GM23338 (cell line): Measurements from ENCODE around the gene CTNNA3. TPM values are rescaled to one million over a fixed set of nuclear protein-coding genes. Genes with fewer than 3 reads are reported as not detected.

Experiments
- ATAC-seq: fragments of 200-7000 bp; cut with Tn5 transposase; 3 replicates; pipeline ENCODE4 v1.9.1; 2020
- DNase-seq: peaks from one replicate; pipeline ENCODE4 v3.0.0-alpha.2; 2015; ENCODE audit warnings: low spot score
- H2AFZ ChIP-seq: fragments of 200-600 bp; sonication (generic); 2 replicates; pipeline ENCODE4 v1.8.0; 2016; ENCODE audit warnings: antibody characterized with exemption, mild to moderate bottlenecking, moderate library complexity
- H3F3A ChIP-seq: fragments of 200-600 bp; sonication (generic); replicated peaks from 2 replicates; pipeline ENCODE4 v1.8.0; 2017; ENCODE audit warnings: antibody characterized with exemption, mixed run types, low read depth
- H3K27ac ChIP-seq: fragments of 200-600 bp; sonication (generic); 2 replicates; pipeline ENCODE4 v1.6.1; 2016; ENCODE audit warnings: low read depth
- H3K27me3 ChIP-seq: fragments of 200-600 bp; sonication (generic); 2 replicates; pipeline ENCODE4 v1.8.0; 2016; ENCODE audit warnings: mild to moderate bottlenecking, mixed run types, moderate library complexity; ENCODE audit not compliant: insufficient read depth
- H3K36me3 ChIP-seq: fragments of 200-600 bp; sonication (generic); 2 replicates; pipeline ENCODE4 v1.8.0; 2016; ENCODE audit warnings: mild to moderate bottlenecking; ENCODE audit not compliant: insufficient read depth
- H3K4me1 ChIP-seq: fragments of 200-600 bp; sonication (generic); 2 replicates; pipeline ENCODE4 v1.8.0; 2016; ENCODE audit warnings: mild to moderate bottlenecking, moderate library complexity; ENCODE audit not compliant: insufficient read depth
- H3K4me2 ChIP-seq: fragments of 200-600 bp; sonication (generic); 2 replicates; pipeline ENCODE4 v1.7.1; 2017; ENCODE audit warnings: mixed run types
- H3K4me3 ChIP-seq: fragments of 200-600 bp; sonication (generic); 2 replicates; pipeline ENCODE4 v1.6.1; 2016; ENCODE audit warnings: mixed run types
- H3K79me2 ChIP-seq: fragments of 200-600 bp; sonication (generic); replicated peaks from 2 replicates; pipeline ENCODE4 v1.8.0; 2017; ENCODE audit warnings: mild to moderate bottlenecking; ENCODE audit not compliant: insufficient read depth
- H3K9me2 ChIP-seq: fragments of 200-600 bp; sonication (generic); 2 replicates; pipeline ENCODE4 v1.8.0; 2017; ENCODE audit not compliant: insufficient read depth
- H4K20me1 ChIP-seq: fragments of 200-600 bp; sonication (generic); replicated peaks from 2 replicates; pipeline ENCODE4 v1.8.0; 2017; ENCODE audit warnings: mild to moderate bottlenecking; ENCODE audit not compliant: insufficient read depth
- H3K27ac Mint-ChIP-seq: 2 replicates; pipeline ENCODE4 v1.8.0; 2020; ENCODE audit warnings: inconsistent platforms, mild to moderate bottlenecking, moderate library complexity, mixed read lengths
- H3K27me3 Mint-ChIP-seq: 3 replicates; pipeline ENCODE4 v1.8.0; 2022; ENCODE audit warnings: low read depth, mild to moderate bottlenecking, moderate library complexity, mixed read lengths, inconsistent platforms; ENCODE audit not compliant: insufficient read depth, poor library complexity
- H3K36me3 Mint-ChIP-seq: 3 replicates; pipeline ENCODE4 v1.8.0; 2021; ENCODE audit warnings: low read depth, mild to moderate bottlenecking, inconsistent platforms, moderate library complexity, mixed read lengths
- H3K4me1 Mint-ChIP-seq: 3 replicates; pipeline ENCODE4 v1.8.0; 2020; ENCODE audit warnings: mild to moderate bottlenecking, inconsistent platforms, mixed read lengths
- H3K4me3 Mint-ChIP-seq: 3 replicates; pipeline ENCODE4 v1.8.0; 2021; ENCODE audit warnings: moderate library complexity, mild to moderate bottlenecking, inconsistent platforms, mixed read lengths
- H3K9me3 Mint-ChIP-seq: 3 replicates; pipeline ENCODE4 v1.8.0; 2020; ENCODE audit warnings: moderate library complexity, mild to moderate bottlenecking, inconsistent platforms, mixed read lengths
- CREB1 ChIP-seq: fragments of 250-450 bp; sonication (Bioruptor Pico); IDR thresholded peaks from 2 replicates; pipeline ENCODE4 v1.5.0; 2020; ENCODE audit warnings: low read depth, mild to moderate bottlenecking, moderate library complexity
- CTCF ChIP-seq, 2 experiments: fragments of 200-600 bp in 1 of 2; sonication (generic) in 1 of 2; conservative IDR thresholded peaks; 2 replicates each; pipeline versions ENCODE4 v1.5.1 to v1.6.1; 2016 to 2017; ENCODE audit warnings: antibody characterized with exemption in 2 of 2, low read depth in 2 of 2, mild to moderate bottlenecking in 2 of 2, moderate library complexity in 1 of 2
- ETS1 ChIP-seq: IDR thresholded peaks from 2 replicates; pipeline ENCODE4 v1.6.1; 2016; ENCODE audit warnings: antibody characterized with exemption
- EZH2 ChIP-seq: fragments of 200-600 bp; sonication (generic); IDR thresholded peaks from one replicate; pipeline ENCODE4 v1.8.0; 2017; ENCODE audit warnings: antibody characterized with exemption, mild to moderate bottlenecking, low read depth; ENCODE audit not compliant: unreplicated experiment
- EZH2phosphoT487 ChIP-seq: fragments of 200-600 bp; sonication (generic); IDR thresholded peaks from one replicate; pipeline ENCODE4 v1.8.1; 2018; ENCODE audit warnings: antibody characterized with exemption; ENCODE audit not compliant: unreplicated experiment
- JUNB ChIP-seq: IDR thresholded peaks from one replicate; pipeline ENCODE4 v1.6.1; 2016; ENCODE audit warnings: antibody characterized with exemption; ENCODE audit not compliant: unreplicated experiment
- NANOG ChIP-seq: IDR thresholded peaks from 2 replicates; pipeline ENCODE4 v1.6.1; 2016; ENCODE audit warnings: antibody characterized with exemption, borderline replicate concordance
- POLR2AphosphoS5 ChIP-seq: IDR thresholded peaks from 2 replicates; pipeline ENCODE4 v1.6.1; 2016; ENCODE audit warnings: antibody characterized with exemption, low read depth
- REST ChIP-seq: IDR thresholded peaks from one replicate; pipeline ENCODE4 v1.6.1; 2018; ENCODE audit warnings: antibody characterized with exemption; ENCODE audit not compliant: unreplicated experiment
- STAT1 ChIP-seq: IDR thresholded peaks from one replicate; pipeline ENCODE4 v1.6.1; 2016; ENCODE audit warnings: antibody characterized with exemption; ENCODE audit not compliant: unreplicated experiment
- ZNF114 ChIP-seq: fragments of 250-450 bp; sonication (Bioruptor Pico); IDR thresholded peaks from 2 replicates; pipeline ENCODE4 v1.5.0; 2020; ENCODE audit warnings: mild to moderate bottlenecking, moderate library complexity
- ZNF331 ChIP-seq: fragments of 250-450 bp; sonication (Bioruptor Pico); IDR thresholded peaks from 2 replicates; pipeline ENCODE4 v1.5.0; 2020; ENCODE audit warnings: low read depth, mild to moderate bottlenecking, moderate library complexity
- ZNF462 ChIP-seq: fragments of 250-450 bp; sonication (Bioruptor Pico); IDR thresholded peaks from 2 replicates; pipeline ENCODE4 v1.5.0; 2020; ENCODE audit warnings: mild to moderate bottlenecking, moderate library complexity
- polyA plus RNA-seq: library from polyadenylated mRNA; unstranded; fragments of >200 nt; fragmentation: Nextera tagmentation; extraction: Ambion mirVana; gene quantifications from 2 replicates; pipeline ENCODE4 v1.2.1, GENCODE V29; 2016
- total RNA-seq: library from RNA; depleted of rRNA; stranded (reverse); fragments of >200 nt; shearing (Covaris generic); gene quantifications from 2 replicates; pipeline ENCODE4 v1.2.3, GENCODE V29; 2014

CTNNA3 gene
- total and polyA plus RNA-seq, 2 experiments from 2014 or later: 0.71 to 3.3 TPM

- Histone ChIP-seq H3K36me3 (no peaks in the 10 kb centered on the region; the same call in 1 of the 2 replicates), H3K4me3 (no peak overlapping the region), H3K4me1 (no peaks in the 10 kb centered on the region), H3K9me2 (peaks cover 15% of the 10 kb centered on the region; the same call in 1 of the 2 replicates), H3F3A (no peaks in the 10 kb centered on the region), H3K27me3 (no peaks in the 10 kb centered on the region), H2AFZ (no peak overlapping the region), H4K20me1 (no peaks in the 10 kb centered on the region), H3K4me2 (no peak overlapping the region), H3K79me2 (no peaks in the 10 kb centered on the region), H3K27ac (no peak overlapping the region)
- no peak for ATAC-seq
- no peaks in the 10 kb centered on the region for H3K4me1 Mint-ChIP-seq
- DNase-seq: no peak
- TF ChIP-seq STAT1: no peak
- TF ChIP-seq CREB1: no peak
- TF ChIP-seq CTCF (conservative IDR thresholded peaks at IDR 0.05; ENCODE audit: low read depth in 2 of 2): no peak
- TF ChIP-seq ETS1: no peak
- TF ChIP-seq ZNF462 (CRISPR knock-in tag): no peak
- no peak for TF ChIP-seq ZNF114 (CRISPR knock-in tag)
- no peak for TF ChIP-seq JUNB
- no peak for TF ChIP-seq ZNF331
- no peak for TF ChIP-seq NANOG
- no peak for TF ChIP-seq EZH2phosphoT487
- TF ChIP-seq EZH2: no peak
- no peak for TF ChIP-seq REST
- TF ChIP-seq POLR2AphosphoS5: no peak
- peaks cover 11% of the 10 kb centered on the region; the same call in 2 of the 3 replicates for H3K9me3 Mint-ChIP-seq
- H3K27ac Mint-ChIP-seq: no peak overlapping the region
- H3K27me3 Mint-ChIP-seq: peaks cover 2% of the 10 kb centered on the region
- H3K4me3 Mint-ChIP-seq: no peak overlapping the region
- H3K36me3 Mint-ChIP-seq: no peaks in the 10 kb centered on the region
These were observed 208.8 kb downstream of the CTNNA3 start for GRCh38 chr10:67487199-67487598.
